Measurements from ENCODE around the gene DBF4B.

The DBF4B gene

DNA sequence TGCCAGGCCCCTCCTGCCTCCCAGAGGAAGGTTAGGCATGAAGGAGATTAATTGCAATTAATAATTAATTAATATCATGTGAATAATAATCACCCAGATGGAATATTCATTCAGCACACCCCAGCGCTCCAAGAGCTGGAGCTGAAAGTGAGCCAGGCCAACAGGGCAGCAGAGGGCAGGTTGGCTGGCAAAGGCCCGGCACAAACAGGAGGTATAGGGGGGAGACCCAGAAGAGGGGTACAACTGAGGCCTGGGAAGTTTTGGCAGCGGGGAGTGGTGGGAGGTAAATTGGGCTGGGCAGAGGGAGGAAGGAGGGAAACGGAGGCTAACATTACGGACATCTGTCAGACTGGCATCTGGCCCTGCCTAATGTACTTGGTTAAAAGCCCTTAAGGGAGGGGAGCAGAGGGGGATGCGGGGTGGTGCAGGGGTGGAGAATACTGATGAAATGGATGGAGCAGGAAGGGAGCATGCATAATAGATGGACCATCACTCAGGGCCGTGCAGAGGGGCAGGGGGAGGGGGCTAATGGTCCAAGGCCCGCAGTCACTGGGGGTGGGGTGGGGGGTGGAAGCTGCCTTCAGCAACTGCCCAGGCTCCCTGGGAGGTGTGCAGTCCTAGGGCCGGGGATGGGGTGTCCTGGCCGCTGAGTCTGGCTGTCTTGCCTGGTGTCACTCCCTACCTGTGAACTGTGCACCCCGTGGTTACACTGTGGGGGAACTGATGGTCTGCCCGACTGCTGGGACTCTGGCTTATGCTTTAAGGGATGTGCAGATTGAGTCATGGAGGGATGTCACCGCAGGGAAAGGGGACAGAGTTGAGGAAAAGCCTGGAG is 52.2 kb downstream of the DBF4B start:
- no peak for DNase-seq

DNA sequence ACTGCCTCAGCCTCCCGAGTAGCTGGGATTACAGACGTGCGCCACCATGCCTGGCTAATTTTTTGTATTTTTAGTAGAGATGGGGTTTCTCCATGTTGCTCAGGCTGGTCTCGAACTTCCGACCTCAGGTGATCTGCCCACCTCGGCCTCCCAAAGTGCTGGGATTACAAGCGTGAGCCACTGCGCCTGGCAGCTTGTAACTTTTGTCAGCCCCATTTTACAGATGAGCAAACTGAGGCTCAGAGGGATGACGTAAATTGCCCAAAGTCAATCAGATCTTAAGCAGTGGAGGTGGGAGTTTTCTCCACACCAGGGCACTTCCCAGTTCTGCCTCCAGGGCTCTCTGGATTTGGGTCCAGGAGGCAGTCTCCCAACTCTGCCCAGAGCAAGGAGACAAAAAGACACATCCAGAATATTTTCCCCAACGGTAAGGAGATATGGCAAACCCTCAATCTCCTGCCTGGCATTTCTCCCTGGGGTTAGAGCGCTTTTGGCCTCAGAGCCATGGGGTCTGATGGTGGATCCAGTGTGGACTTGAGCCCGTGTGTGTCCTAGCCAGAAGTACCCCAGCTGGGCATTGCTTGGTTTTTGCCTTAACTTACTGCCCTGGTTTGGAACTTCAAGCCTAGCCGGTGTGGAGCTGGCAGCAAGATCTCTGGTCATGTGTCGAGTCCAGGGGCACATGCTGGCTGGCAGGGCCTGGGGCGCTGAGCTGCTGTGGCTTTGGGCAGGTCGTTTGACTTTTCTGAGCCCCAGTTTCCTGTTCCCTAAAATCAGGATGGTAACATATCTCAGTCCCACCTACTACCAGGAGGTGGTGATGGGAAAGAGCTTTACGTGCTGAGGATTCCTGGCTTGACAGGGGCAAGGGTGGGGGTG is 53.7 kb downstream of the DBF4B start:
- DNase-seq: no peak

DNA sequence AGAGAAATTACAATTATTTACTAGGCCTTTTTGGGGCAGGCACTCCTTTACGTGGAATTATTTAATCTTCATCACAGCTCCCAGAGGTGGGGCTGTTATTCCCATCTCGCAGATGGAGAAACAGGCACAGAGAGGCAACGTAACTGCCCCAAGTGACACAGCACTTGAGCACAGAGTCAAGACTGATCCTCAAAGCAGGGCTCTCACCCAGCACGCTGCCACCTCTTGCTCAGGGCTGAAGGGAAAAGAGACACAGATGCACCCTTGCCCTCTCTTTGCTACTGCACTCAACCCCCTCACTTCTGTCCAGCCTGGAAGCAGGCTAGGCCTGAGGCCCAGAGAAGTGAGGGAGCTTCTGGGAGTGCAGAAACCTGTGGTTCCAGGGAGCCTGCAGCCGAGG is 54.7 kb downstream of the DBF4B start:
- no peak for DNase-seq

DNA sequence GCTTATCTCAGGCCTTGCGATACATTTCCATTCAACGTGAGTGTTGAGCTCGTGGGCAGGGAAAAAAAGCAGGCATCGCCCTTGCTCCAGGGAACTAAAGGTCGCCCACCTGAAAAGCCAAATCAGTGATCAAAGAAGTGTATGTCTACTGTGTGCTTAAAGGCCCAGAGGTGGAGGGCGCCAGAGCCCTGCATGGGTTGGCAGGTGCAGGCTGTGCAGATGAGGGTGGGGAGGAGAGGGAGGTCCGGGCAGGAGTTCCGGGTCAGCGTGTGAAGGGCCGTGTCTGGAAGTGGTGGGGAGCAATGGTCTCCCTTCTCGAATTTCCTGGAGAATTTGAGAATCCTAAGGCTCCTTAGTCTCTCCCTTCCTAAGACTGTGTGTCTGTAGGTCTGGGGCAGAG is 57.5 kb downstream of the DBF4B start:
- no peak for DNase-seq

DNA sequence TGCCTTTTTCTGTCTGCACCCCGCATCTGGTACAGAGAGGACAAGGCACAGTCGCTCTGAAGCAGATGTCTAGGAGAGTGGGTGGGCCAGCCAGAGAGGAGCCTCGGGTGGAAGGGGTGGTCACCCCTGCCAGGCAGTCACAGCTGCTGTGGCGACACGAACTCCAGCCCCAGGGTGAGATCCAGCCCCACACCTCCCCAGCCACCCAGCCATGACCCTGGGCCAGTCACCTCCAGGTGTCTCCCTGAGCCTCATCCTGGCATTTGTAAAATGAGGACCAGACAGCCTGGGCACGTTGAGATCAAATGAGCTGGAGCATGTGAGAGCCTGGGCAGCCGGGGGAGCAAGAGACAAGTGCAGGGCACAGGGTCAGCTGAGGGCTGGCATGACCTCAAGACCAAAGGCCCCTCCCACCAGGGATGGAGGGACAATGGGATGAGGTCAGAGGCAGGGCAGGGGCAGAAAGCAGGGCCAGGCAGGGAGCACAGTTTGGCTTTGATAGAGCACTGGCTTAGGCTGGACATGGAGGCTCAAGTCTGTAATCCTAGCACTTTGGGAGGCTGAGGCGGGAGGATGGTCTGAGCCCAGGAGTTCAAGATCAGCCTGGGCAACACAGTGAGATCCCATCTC is 58.1 kb downstream of the DBF4B start:
- DNase-seq: no peak

DNA sequence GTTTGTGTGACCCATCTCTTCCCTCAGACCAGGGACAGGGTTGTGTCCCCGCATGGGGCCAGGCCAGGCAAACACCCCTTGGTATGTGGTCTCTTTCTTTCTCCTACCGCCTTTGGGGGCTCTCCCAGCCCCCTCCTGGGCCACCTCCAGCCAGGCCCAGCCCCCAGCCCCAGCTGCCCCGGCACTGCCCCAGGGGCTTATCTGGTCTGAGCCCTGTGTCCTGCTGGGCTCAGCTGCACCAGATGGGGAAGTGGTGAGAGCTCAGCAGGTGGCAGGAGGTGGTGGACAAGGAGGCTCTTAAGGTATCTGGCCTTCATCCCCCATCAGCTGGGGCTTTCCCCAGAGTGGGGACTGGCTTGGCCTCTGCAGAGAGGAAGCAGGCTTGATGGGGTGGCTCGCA is 59.0 kb downstream of the DBF4B start:
- DNase-seq: no peak

DNA sequence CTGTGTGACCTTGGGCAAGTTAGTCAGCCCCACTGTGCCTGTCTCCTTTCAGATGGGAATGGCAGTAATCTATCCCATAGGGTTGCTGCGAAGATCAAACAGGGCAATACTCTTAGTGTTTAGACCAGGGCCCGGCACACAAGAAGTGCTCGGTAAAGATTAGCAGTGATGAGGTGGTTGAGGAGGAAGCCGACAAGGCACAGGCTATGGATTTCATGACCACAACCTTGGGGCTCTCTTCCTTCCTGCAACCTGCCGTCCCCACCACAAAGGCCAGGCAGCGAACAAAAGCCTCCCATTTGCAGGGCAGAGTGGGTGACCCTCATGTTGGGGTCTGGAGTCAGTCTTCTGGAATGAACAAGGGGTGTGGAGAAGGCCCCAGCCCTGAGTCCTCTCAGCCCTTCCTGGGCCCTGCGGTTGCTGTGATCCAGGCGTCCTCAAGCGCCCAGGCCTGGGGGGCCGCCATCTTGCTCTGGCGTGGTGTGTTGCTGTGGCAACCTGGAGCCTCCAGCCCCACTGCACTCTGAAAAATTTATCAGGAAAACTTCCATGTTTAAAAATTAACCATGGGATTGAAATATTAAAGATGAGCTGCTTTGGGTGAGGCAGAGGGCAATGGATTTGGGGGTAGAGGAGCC is 60.2 kb downstream of the DBF4B start:
- DNase-seq: no peak

DNA sequence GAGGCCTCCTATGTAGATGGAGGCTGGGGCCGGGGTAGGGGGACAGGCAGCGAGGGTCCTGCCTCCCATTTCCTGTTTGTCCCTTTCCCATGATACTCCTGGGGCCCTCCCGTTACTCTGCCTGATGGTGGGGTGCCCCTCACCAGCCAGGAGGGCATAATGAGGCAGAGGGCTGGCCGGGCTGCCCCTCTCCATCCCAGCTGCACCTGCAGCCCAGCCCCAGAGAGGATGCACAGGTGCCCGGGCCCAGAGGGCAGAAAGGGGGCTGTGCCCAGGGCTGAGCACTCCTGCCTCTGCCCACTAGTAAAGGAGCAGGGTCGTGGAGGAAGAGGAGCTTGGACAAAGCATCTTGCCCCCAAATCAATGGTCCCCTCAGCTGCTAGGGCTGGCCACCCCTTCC is 60.8 kb downstream of the DBF4B start:
- DNase-seq: no peak

DNA sequence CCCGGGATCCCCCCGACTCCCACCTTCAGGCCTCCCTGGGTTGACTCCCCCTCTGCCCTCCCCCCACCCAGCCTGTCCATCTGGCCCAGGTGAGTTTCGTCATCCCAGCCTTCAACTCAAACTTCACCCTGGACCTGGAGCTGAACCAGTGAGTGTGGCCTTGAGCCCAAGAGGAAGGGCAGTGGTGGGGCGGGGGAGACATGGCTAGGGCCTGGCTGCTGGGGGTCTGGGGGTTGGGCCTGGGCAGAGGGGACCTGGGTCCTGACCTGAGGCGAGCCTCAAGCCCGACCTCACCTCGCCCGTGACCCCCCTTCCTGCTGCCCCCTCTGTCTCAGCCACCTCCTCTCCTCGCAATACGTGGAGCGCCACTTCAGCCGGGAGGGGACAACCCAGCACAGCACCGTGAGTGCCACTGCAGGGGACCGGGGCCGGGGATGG is 61.2 kb downstream of the DBF4B start:
- no peak for DNase-seq

DNA sequence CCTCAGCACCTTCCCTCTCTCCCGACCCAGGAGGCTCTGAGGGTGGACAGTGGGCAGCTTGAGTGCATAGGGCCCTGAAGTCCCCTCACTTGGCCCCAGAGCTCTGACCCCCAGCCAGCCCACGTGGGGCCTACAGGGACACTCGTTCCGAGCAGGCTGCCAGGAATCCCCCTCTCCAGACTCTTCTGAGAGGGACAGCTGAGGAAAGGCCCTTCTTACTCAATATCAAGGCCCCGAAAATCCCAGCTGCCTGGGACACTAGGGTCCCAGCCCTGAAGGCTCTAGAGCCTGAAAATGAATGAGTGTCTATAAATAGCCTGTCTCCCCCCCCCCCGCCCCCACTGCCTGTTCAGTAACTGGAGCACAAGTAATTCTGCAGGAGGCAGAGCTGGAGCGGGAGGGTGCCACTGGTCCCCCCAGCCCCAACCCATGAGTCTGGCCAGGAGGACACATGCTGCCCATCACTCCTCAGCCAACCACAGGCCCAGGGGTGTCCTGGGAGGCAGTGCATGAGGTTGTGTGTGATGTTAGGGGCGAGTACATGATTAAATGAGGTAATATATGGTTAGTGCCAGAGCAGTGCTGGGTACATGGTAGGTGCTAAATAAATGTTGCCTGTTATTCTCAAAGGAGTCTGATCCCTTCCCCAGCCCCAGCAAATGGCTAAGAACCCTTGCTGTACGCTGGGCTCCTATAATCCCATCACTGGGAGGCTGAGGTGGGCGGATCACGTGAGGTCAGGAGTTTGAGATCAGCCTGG is 61.9 kb downstream of the DBF4B start:
- DNase-seq: no peak

DNA sequence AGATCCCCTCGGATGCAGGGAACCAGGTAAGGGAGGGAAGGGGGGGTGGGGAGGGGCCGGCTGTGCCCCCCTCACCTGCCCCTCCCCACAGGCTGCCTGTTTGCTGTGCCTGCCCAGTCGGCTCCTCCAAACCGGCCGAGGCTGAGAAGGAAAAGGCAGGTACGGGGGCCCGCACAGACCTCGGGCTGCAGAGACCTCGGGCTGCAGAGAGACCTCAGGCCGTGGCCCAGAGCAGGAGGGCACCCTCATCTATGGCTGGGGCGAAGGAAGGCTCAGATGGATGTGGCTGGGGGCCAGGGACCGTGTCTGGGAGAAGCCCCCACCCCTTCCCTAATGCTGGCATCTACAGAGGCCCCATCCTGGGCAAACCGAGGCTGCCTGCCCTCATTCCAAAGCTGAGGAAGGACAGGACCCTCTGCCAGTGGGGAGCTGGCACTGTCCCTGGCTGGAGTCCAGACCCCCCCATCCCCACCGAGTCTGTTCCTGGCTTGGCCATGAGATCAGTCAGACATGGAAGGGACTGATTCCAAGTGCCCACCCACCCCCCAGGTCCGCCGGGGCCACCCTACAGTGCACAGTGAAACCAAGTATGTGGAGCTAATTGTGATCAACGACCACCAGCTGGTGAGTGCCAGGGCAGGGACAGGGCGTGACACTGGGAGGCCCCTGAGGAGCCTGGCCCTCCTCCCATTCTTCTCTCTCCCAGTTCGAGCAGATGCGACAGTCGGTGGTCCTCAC is 64.0 kb downstream of the DBF4B start:
- DNase-seq: no peak

DNA sequence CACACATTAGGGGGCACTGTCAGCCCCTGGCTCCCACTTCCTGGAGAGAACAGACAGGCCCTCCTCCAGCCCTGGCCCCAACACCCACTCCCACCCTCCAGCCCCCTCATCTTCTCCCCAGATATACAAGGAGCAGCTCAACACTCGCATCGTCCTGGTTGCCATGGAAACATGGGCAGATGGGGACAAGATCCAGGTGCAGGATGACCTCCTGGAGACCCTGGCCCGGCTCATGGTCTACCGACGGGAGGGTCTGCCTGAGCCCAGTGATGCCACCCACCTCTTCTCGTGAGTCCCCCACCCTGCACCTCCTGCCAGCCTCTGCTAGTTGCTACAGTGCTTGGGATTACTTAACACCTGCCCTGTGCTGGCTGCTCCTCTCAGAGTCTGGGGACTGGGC is 64.7 kb downstream of the DBF4B start:
- DNase-seq: no peak

DNA sequence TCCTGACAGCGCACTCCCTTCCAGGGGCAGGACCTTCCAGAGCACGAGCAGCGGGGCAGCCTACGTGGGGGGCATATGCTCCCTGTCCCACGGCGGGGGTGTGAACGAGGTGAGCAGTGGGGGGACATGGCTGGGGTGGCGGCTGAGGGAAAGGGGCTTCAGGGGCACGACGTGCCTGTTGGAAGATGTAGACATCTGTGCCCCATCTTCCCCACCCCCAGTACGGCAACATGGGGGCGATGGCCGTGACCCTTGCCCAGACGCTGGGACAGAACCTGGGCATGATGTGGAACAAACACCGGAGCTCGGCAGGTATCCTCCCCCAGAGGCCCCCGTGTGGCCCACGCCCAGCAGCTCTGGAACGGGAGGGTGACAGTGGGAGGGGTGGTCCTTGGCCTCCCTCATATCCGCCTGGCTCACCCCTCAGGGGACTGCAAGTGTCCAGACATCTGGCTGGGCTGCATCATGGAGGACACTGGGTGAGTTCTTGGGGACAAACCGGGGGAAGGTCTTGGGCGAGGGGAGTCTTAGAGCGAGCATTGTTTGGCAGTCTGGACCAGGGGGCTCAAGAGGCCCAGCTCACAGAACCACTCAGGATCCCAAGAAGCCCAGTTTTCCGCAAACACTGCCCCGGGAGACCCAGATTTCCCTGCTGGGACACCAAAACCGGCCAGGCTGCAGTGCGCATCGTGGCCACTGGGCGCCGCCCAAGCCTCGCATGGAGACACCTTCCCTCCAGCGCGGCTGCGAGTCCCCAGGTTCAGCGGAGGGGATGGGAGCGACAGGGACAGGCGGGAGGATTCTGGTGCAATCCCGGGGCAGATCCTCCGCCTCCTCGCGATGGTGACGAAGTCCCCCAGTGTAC is 66.0 kb downstream of the DBF4B start:
- DNase-seq: peak; percentile 98

DNA sequence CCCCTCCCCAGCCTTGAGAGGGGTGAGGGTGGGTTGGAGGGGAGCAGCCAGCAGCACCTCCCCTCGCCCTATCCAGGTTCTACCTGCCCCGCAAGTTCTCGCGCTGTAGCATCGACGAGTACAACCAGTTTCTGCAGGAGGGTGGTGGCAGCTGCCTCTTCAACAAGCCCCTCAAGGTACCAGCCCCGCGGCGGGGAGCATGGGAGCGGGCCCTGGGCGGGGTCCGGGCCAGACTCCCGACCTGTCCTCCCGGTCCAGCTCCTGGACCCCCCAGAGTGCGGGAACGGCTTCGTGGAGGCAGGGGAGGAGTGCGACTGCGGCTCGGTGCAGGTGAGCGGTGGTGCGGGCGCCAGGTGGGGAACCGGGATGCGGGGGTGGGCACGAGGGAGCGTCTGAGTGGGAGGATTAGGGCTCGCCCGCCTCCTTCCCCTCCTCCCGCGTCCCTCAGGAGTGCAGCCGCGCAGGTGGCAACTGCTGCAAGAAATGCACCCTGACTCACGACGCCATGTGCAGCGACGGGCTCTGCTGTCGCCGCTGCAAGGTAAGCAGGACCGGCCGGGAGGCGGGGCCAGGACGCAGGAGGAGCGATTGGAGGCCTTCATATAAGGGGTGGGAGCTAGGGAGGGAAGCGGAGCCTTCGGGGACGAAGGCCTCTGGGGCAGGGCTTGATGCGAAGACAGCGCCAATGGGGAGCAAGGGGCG is 66.8 kb downstream of the DBF4B start:
- peak; percentile 99 for DNase-seq

DNA sequence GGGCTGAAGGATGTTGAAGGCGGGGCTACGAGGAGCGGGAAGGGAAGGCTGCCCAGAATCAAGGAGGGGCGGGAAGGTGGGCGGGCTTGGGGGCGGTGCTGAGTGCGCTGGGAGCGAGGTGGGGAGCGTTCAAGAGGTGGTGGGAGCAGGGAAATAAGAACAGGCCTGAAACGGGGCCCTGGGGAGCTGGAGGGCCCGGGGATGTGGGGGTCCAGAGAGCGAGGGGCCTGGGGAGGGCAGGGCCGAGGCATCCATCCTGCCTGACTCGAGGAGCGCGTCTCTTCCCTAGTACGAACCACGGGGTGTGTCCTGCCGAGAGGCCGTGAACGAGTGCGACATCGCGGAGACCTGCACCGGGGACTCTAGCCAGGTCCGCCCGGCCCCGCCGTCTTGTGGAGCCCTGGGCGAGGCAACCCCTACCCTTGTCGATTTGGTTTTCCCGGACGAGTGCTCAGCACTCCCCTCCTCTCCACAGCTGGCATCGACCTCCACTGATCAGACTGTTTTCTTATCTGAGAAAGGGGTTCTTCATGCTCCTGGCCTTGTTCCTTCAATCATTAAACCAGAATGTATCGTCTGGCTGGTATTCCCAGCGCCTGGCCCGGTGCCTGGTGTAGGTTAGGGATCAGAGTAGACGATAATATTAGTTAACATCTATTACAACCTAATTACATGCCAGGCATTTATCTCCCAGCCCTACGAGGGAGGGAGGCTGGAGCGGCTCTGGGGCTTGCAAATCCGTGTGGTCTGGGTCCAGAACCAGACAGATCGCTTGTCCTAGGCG is 67.6 kb downstream of the DBF4B start:
- DNase-seq: no peak

DNA sequence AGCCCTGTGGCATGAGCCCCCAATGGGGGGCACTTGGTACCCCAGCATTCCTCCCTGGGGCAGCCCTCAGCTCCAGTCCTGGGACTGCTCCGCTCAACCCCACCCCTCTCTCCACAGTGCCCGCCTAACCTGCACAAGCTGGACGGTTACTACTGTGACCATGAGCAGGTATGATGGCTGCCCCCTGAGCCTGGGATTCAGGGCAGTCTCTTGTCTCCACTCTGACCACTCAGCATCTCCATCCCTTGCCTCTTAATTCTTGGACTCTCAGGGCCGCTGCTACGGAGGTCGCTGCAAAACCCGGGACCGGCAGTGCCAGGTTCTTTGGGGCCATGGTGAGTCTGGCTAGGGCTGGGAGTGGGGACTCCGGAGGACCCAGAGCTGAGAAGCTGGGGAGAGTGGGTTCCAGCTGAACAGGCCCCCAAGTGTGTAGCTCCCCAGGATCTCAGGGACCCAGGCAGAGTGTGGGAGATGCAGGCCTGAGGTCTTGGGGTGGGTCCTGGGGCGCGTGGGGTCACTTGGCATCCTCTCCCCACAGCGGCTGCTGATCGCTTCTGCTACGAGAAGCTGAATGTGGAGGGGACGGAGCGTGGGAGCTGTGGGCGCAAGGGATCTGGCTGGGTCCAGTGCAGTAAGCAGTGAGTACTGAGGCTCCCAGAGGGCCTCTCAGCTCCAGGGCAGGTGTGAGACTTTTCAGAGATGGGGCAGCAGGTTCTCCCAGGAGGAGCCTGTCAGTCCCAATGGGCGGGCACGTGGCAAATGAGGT is 68.3 kb downstream of the DBF4B start:
- no peak for DNase-seq

DNA sequence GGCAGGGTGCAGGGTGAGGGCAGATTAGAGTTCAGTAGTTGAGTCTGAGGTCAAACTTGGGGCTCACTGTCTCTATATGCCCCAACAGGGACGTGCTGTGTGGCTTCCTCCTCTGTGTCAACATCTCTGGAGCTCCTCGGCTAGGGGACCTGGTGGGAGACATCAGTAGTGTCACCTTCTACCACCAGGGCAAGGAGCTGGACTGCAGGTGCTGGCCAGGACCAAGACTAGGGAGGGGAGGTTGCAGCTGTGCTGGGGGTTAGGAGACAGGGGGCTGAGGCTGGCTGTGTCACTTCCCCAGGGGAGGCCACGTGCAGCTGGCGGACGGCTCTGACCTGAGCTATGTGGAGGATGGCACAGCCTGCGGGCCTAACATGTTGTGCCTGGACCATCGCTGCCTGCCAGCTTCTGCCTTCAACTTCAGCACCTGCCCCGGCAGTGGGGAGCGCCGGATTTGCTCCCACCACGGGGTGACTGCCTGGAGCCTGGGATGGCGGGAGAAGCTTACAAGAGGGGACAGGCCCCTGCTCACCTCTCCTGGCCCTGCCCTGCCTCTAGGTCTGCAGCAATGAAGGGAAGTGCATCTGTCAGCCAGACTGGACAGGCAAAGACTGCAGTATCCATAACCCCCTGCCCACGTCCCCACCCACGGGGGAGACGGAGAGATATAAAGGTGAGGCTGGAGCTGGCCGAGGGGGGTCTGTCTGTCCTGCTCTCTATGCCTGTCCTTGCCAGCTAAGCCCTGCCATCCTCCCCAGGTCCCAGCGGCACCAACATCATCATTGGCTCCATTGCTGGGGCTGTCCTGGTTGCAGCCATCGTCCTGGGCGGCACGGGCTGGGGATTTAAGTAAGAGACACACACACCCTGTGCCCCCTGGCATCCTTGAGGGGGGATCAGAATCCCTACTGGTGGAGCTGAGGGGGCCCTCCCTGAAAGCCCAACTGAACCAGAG is 69.2 kb downstream of the DBF4B start:
- DNase-seq: no peak
